ENCODE measurements around the gene ADAMTS8. TPM values are rescaled to one million over a fixed set of nuclear protein-coding genes. Genes with fewer than 3 reads are reported as not detected.

ADAMTS8 gene
- total and polyA plus RNA-seq, 2 donors (not counting 3 experiments of a cell fraction or from before 2014, with no cell fraction given), result not detected

DNA sequence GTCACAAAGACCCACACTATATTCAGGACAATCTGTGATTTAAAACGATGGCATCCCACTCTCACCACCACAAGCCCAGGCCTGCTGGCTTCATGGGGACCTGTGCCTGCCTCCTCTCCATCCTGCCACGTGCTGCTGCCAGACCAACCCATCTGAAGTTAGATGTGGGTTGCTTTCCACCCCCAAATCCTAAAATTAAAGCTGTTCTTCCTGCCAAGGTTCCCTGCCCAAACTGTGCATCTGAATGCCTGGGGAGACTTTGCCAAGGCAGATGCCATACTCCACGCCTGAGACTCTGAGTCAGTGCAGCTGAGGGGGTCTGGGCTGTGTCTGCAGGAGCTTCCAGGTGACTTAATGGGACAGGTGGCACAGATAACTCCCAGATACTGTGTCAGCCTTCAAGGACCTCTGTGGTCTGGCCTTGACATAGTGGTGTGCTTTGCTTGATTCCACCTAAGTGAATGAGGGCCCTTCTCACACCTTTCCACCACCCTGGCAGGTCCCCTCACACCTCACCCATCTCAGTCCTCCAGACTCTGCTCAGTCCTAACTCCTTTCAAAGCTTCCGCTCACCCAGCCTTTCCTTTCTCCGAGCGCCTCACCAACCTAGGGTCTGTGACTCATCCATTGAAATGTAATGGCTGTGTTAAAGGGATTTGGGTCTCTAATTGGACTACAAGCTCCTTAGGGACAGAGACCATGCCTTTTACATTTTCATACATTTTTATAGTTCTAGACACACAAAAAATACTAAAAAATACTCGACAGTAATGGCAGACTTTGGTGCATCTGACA is 18.6 kb downstream of the ADAMTS8 start:
- no peak for FAIRE-seq
- POLR2A ChIA-PET, result no interaction called here
- TF ChIP-seq POLR2A (IDR thresholded peaks at IDR 0.05; ENCODE audit: low read depth, low read length), result no peak
- CTCF ChIA-PET, result no interaction called here
- Histone ChIP-seq H3K27me3 (ENCODE audit: control insufficient read depth in 2 of 2, insufficient read depth in 2 of 2, low read length in 2 of 2) (no peaks in the 10 kb centered on the region), H3K4me2 (ENCODE audit: insufficient read depth, low read length) (no peak overlapping the region), H3K27ac (ENCODE audit: insufficient read depth, low read depth, low read length) (no peak overlapping the region), H3K9me3 (replicated peaks; ENCODE audit: control insufficient read depth, insufficient read depth, low read length) (no peaks in the 10 kb centered on the region), H2AFZ (ENCODE audit: low read depth, low read length) (no peak overlapping the region), H3K79me2 (ENCODE audit: control insufficient read depth, insufficient read depth, low read length) (no peaks in the 10 kb centered on the region), H3K36me3 (ENCODE audit: control insufficient read depth in 2 of 2, extremely low read depth in 1 of 2, insufficient read depth in 2 of 2, low read length in 2 of 2) (no peaks in the 10 kb centered on the region), H3K4me3 (replicated peaks in 1 of 3; ENCODE audit: insufficient read depth in 1 of 3, low read depth in 1 of 3, low read length in 3 of 3) (no peak overlapping the region), H4K20me1 (replicated peaks; ENCODE audit: control insufficient read depth, extremely low read depth, insufficient read depth, low read length) (no peaks in the 10 kb centered on the region), H3K9ac (replicated peaks; ENCODE audit: extremely low read depth, insufficient read depth, low read length) (no peak overlapping the region), H3K9me1 (replicated peaks; ENCODE audit: control insufficient read depth, extremely low read depth, insufficient read depth, low read length) (no peaks in the 10 kb centered on the region), H3K4me1 (ENCODE audit: control insufficient read depth, extremely low read depth, insufficient read depth, low read length) (no peaks in the 10 kb centered on the region)
- DNase-seq (ENCODE audit: low read depth, low spot score), result no peak
- intact Hi-C loops (cut with micrococcal nuclease) (no loop called here), dilution Hi-C loops (cut with MboI; ENCODE audit: extremely low pct_ligation_motif_present, low sequenced_read_pairs) (no loop called here)
- no TSS peak for BruUV-seq (replicated peaks)

- Histone ChIP-seq H3K27ac (ENCODE audit: insufficient read depth, low read depth, low read length) (no peak overlapping the region), H2AFZ (ENCODE audit: low read depth, low read length) (no peak overlapping the region), H3K4me3 (replicated peaks in 1 of 3; ENCODE audit: insufficient read depth in 1 of 3, low read depth in 1 of 3, low read length in 3 of 3) (no peak overlapping the region), H3K9ac (replicated peaks; ENCODE audit: extremely low read depth, insufficient read depth, low read length) (no peak overlapping the region), H3K4me2 (ENCODE audit: insufficient read depth, low read length) (no peak overlapping the region), H4K20me1 (replicated peaks; ENCODE audit: control insufficient read depth, extremely low read depth, insufficient read depth, low read length) (no peaks in the 10 kb centered on the region), H3K27me3 (ENCODE audit: control insufficient read depth in 2 of 2, insufficient read depth in 2 of 2, low read length in 2 of 2) (no peaks in the 10 kb centered on the region), H3K4me1 (ENCODE audit: control insufficient read depth, extremely low read depth, insufficient read depth, low read length) (no peaks in the 10 kb centered on the region), H3K79me2 (ENCODE audit: control insufficient read depth, insufficient read depth, low read length) (no peaks in the 10 kb centered on the region), H3K9me3 (replicated peaks; ENCODE audit: control insufficient read depth, insufficient read depth, low read length) (no peaks in the 10 kb centered on the region), H3K9me1 (replicated peaks; ENCODE audit: control insufficient read depth, extremely low read depth, insufficient read depth, low read length) (no peaks in the 10 kb centered on the region), H3K36me3 (ENCODE audit: control insufficient read depth in 2 of 2, extremely low read depth in 1 of 2, insufficient read depth in 2 of 2, low read length in 2 of 2) (no peaks in the 10 kb centered on the region)
- DNase-seq (ENCODE audit: low read depth, low spot score), result no peak
- intact Hi-C loops (cut with micrococcal nuclease) (no loop called here), dilution Hi-C loops (cut with MboI; ENCODE audit: extremely low pct_ligation_motif_present, low sequenced_read_pairs) (no loop called here)
- TF ChIP-seq FOS (IDR thresholded peaks at IDR 0.05; ENCODE audit: borderline replicate concordance, insufficient read depth, low read length) (no peak), MAX (IDR thresholded peaks at IDR 0.05; ENCODE audit: insufficient read depth, insufficient read length) (no peak), GATA2 (IDR thresholded peaks at IDR 0.05; ENCODE audit: insufficient read depth, insufficient read length, low read depth, low read length) (no peak), MYC (IDR thresholded peaks at IDR 0.05; ENCODE audit: low read depth, low read length) (no peak), POLR2AphosphoS5 (IDR thresholded peaks at IDR 0.05; ENCODE audit: insufficient read depth, low read depth, low read length) (no peak), CTCF (IDR thresholded peaks at IDR 0.05; ENCODE audit: extremely low read depth in 1 of 2, insufficient read depth in 1 of 2, low read depth in 1 of 2, low read length in 2 of 2) (no peak), JUN (IDR thresholded peaks at IDR 0.05; ENCODE audit: borderline replicate concordance, insufficient read depth, insufficient read length, low read depth) (no peak), POLR2A (IDR thresholded peaks at IDR 0.05; ENCODE audit: low read depth, low read length) (no peak), EZH2 (IDR thresholded peaks at IDR 0.05; ENCODE audit: borderline replicate concordance, low read depth, low read length, severe bottlenecking) (no peak)
- ChIA-PET CTCF (no interaction called here), POLR2A (no interaction called here)
- BruUV-seq (replicated peaks), result no TSS peak
- FAIRE-seq, result no peak
These were observed 19.5 kb downstream of the ADAMTS8 start for GRCh38 chr11:130408901-130409300.

Measured in endothelial cell of umbilical vein (primary cell).